Measurements from ENCODE around the gene KRT2.

KRT2 gene

DNA sequence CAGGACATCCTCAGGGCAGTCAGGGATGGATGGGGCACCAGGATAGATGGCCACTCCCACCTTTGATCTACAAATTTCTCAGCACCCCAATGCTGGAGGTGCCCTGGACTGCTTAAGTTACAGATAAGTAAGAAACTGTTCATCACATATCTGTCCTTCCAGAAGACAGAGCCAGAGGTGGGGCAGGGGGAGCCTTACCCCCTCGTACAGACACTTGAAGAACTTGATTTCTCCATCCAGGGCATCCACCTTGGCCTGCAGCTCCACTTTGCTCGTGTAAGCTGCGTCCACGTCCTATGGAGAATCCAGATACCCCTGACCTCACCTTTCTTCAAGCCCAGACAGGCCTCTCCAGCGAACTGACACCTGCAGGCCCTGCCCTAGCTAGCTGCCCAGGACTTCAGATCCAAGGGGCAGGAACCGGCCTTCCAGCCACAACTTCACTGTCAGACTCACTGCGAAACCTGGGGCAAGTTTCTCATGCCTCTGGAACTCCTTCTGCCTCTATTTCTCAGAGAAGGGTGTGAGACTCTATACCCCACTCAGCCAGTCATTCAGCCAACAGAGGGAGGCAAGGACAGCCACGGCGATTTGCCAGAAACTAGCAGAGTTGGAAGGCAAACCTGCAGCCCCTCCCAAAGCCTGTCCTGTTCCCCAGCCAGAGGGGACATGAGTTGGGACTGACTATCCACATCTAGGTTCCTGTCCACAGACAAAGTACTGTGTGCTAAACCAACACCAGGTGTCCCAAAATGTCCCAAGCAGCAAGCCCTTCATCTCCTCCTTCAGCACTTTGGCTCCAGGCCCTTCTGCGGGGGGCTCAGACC, 37.4 kb downstream of the KRT2 start:
- FAIRE-seq = no peak

DNA sequence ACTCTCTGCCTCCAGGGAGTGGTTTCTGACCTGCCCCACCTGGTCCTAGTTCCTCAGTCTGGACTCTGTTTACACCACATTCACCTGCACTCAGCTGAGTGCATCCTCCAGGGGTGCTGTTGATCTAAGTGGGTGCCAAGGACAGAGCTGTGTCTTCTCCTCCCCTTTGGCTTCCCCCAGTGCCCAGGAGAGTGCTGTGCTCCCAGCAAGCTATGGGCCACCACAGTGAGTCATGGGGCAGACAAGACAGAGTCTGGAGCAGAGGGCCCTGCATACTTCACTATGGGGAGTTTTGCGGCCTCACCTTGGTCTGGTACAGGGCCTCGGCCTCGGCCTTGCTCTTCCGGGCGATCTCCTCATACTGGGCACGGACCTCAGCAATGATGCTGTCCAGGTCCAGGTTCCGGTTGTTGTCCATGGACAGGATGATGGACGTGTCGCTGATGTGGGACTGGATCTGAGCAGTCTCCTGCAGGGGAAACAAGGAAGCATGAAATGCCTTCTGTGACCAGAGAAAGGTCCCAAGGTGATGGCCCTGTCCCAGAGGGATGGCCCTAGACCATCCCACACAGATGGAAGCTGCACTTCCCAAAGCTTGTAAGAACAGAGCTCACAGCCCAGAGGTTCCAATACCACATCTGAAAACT, 38.5 kb downstream of the KRT2 start:
- FAIRE-seq = no peak

DNA sequence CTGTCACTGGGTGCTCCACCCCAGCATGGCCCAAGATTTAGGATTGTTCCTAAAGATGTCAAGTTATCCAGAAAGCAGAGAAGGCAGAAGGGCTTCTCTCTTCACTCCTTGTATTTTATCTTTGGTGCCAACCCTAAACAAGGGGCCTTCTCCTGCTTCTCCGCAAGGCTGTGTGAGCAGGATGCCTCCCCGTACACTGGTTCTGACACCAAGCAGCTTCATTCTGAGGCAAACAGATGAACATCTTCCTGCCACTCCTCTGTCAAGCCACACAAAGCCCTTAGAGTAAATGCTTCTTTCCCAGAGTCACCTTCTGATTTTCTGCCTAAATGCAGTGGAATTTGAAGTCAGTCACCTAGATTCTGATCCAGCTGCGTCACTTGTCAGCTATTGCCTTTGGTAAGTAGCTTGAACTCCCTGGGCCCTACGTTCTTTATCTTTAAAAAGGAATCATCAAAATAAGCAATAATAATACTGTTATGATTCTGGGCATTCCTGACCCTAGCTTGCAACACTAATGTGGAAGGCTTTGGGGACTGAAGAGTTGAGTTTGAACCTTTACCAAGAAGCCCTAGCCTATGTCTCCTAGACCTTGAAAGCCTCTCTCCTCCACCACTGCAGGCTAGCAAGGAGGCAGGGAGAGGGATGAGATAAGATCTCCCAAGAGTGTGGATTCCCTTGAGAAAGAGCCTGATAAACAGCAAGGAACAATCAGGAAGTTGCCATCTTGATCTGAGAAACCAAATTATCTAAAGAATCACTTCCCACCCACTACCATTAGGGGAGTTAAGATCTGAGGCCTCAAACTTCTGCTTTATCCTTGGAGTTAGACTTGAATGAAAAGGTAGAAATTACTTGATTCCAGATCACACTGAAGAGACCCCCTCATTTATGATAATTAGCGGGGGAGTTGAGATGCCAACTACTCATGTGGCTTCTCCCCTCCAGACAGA, 39.3 kb downstream of the KRT2 start:
- no peak for FAIRE-seq

DNA sequence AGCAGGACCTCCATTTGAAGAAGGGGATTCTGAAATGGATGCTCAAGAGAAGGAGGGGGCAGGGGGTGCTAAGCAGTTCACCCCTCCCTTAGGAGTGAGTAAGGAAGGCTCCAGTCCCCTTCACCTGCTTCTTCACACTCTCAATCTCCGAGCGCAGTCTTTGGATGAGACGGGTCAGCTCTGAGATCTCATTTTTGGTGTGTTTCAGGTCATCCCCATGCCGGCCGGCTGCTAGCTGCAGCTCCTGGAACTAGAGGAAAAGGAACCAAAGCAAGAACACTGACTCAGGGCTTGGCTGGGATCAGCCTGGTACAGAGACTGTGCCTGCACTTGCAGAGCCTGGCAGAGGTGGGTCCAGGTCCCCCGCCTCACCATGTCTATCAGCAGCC, 40.9 kb downstream of the KRT2 start:
- FAIRE-seq = no peak

DNA sequence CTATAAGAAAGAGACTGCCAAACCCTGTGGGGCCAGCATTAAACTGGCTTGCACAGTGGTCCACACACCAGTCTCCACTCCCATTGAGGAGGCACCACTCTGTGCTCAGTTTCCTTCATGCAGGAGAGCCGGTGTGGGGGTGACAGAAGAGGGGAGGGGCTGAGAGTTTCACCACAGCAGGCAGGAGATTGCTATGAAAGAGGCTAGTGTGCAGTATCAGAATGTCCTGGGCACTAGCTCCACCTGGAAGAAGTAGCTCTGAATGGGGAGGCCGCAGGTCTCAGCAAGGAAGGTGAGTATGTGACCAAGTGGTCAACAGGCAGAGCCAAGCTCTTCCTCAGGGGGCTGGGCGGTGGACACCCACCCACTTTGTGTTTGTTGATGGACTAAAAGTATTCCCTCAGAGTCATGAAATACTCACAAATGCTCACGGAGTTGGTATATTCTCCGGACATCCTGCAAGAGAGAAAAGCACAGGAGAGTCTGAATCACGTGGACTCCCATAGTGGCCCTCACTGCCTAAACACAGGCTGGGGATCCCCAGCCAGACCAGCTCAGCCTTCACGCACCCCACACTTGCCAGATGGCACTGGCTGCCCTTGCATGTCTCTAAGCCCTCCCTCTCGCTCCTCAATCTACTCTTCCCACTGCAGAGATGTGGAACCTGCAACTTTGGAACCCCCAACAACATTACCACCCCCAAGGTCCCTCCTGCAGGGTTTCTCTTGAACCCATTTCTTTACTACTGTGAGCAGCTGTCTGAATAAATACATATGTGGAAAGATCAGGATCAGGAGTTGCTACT, 43.0 kb downstream of the KRT2 start:
- no peak for FAIRE-seq

DNA sequence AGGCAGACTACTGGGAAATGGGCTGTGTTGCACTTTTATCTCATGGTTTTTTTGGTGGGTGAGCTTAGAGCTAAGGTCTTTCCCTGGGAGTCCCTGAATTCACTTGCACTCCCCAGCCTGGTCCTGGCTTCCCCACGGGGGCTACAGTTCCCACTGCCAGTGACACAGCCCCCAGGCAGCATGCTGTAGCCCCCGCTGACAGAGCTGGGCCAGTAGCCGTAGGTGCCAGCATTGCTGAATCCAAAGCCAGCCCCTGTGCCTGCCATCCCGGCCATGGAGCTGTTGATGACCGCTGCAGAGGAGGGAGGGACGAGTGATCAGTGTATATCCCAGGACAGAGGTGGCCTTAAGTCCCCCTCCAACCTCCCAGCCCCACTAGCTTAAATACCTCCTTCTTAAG, 43.9 kb downstream of the KRT2 start:
- no peak for FAIRE-seq

DNA sequence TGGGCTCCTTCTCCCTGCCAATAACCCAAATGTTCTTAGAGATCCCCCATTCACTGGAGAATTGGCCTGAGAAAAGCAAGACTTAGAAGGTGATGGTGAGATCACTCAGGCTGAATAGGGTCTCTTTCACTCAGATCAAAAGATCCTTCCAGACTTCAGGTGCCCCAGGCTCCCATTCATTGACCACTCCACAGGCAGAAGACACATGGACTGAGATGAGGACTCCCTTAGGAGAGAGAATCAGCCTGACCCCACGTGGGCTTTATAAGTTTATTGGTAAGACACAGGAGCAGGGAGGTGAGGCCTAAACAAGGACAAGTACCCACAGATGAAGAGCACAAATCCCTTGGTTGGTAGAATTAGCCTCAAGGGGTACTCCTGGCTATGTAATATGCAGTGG, 44.7 kb downstream of the KRT2 start:
- no peak for FAIRE-seq

DNA sequence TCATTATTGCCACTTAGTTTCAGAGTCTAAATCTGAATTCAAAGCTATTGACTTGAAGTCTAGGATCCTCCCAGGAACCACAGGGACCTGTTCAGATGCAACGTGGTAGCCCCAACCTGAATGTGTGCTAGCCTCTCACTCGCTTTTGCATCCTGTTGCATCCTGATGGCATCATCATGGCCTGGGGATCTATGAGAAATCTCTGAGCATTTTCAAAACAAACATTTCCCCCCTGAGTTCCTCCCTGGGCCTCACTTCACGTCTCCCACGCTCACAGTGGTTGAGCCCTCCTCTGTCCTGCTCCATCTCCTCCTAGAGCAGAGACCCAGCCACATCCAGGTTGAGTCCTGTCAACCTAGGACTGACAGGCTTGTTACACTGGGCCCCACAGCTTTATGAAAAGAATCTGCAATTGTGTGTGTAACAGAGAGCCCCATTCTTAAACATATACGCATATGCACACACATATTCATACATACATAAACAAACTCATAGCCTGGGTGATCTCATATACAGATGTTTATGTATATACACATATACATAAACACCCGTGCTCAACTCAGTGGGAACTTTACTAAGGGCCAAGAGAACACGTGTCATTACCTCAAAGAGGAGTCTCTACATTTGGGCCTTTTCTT, 45.3 kb downstream of the KRT2 start:
- no peak for FAIRE-seq

DNA sequence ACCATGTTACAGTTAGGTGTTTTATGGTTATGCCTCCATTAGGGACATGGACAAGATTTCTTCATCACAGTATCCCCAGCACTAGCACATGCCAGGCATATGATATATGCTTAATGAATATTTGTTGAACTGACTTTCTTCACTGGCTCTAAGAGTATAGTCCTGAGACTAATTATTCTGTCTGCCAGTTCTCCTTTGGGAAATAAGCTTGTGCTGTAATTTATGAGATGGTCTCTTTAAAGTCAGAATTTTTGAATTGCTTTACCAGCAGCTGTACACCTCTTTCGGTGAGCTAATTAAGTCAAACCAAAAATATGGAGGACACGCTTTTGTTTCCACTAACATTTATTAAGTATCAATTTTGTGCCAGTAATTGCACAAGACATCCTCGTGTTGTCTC, 45.9 kb downstream of the KRT2 start:
- no peak for FAIRE-seq

DNA sequence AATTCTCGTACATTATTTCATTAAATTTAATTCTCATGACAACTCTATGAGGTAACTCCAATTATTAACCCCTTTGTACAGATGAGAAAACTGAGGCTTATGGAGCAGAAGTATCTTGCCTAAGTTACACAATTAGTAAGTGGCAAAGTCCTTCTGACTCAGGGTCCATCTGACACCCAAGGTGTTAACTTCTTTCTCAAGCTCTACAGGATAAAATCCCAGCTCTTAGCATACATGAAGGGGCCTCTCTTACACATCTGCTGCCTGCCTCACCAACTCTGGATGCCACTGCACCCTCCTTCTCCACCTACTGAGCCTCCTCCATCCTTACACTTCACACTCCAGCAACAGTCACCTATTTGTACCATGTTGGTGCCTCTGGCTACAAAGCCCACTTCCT, 46.5 kb downstream of the KRT2 start:
- FAIRE-seq = no peak

DNA sequence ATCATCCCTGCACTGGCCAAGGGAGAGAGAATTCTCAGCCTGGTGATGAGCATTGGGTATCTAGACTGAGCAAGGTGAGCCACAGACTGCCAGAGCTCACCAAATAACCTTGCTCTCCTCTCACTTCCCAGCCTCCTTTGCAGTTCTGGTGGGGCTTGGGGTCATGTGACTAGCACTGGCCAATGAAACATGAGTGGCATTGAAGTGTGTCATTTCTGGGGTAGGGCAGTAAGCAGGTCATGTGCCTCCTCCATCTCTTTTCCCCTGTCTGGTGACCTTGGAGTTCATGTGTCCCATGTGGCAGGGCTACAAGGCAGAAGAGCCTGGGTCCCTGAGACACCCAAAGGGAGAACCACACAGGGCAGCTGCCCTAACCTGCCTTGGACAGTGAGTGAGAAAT, 47.2 kb downstream of the KRT2 start:
- FAIRE-seq = no peak

DNA sequence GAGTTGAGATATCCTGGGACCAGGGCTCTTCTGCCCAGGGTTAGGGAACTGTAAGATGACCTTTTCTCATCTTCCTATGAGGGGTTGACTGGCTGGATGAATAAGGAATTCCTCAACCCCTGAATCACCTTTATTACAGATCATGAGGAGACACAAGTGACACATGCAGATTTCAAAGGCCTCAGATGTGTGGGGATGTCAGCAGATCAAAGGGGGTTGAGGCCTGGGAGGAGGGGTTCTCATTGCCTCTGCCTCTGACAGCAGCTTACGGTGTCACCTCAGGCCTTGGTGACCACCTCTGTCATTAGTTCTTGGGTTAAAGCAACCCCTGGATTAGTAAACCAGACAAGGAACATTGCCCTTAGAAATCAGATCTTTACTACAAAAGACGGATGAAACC, 48.7 kb downstream of the KRT2 start:
- FAIRE-seq = no peak

DNA sequence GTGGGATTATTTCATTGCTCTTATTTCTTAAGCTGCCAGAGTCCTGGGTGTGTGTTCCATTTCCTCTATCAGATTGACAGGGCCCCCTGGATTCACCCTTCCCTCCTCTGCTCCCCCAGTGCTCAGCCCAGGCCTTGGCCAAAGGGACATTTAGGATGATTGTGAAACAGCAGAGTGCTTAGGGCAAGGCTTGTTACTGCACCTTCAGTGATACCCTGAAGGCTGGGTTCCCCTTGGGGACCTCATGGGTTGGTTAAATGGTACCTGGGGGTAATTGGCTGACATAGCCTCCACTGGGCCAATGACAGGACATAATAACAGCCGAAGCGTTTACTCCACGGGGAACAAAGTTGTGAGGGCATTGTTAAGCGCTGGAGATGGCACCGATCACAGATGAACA, 49.5 kb downstream of the KRT2 start:
- FAIRE-seq = no peak

DNA sequence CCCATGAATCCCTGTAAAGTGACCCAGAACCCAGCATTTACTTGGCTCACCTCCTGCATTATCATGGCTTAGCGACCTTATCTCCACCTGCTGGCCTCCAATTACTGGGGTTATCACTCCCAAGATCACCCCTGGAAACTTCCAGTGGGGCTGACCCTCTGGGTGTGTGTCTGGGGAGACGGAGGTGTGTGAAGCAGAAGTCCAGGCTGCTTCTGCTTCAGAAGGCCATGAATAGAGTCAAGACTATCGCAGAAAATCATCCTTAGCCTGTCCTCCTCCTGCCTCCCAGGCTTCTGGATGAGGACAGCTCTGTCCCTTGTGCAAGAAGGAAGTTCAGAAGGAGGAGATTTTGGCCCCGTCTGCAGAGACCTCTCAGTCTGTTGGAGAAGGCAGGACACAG, 50.3 kb downstream of the KRT2 start:
- no peak for FAIRE-seq

DNA sequence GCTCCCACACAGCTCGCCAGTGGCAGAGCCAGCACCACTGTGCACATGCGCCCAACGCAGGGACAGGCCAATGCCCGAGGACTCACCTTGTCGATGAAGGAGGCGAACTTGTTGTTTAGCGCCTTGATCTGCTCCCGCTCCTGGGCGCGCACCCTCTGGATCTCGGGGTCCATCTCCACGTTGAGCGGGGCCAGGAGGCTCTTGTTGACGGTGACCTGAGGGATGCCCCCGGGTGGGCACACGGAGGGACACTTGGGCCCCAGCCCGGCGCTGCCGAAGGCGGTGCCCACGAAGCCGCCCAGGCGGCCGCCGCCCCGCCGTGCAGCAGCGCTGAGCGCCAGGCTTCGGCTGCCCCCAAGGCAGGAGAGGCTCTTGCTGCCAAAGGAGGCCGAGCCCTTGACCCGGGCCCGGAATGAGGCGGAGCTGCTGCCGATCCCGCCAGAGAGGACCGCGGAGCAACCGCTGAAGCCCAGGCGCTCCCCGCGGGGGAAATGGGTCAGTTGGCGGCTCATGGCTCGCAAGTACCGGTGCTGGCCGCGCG, 51.0 kb downstream of the KRT2 start, which contains the start of gene KRT72:
Gene KRT72 (minus strand): TSS at position 523 of the 541 bp plus-strand sequence. CDS start 11 bp downstream, at position 512.
- no peak for FAIRE-seq

DNA sequence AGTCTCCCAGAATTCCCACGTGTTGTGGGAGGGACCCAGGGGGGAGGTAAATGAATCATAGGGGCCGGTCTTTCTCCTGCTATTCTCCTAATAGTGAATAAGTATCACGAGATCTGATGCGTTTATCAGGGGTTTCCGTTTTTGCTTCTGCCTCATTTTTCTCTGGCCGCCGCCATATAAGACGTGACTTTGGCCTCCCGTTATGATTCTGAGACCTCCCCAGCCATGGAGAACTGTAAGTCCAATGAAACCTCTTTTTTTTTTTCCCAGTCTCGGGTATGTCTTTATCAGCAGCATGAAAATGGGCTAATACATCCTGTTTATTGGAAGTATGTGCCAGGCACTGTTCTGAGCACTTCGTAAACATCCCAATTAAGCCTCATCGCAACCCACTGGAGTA, 51.5 kb downstream of the KRT2 start:
- no peak for FAIRE-seq

DNA sequence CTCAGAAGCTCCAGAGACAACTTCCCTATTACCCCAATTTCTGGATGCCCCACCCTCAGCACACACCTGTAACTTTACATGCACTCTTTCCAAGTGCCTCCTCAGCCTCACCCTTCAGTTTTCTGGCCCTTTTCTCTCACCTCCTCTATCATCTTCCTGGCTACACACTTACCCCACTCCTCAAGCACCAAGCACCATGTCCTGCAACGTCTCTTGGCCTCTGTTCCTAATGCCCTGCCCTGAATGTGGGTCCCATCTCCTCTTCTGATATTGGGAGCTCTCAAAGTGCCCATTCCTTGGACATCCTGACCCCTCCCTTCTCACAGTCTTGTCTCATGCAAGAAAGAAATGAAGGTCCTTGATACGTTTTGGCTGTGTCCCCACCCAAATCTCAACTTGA, 51.9 kb downstream of the KRT2 start:
- no peak for FAIRE-seq

DNA sequence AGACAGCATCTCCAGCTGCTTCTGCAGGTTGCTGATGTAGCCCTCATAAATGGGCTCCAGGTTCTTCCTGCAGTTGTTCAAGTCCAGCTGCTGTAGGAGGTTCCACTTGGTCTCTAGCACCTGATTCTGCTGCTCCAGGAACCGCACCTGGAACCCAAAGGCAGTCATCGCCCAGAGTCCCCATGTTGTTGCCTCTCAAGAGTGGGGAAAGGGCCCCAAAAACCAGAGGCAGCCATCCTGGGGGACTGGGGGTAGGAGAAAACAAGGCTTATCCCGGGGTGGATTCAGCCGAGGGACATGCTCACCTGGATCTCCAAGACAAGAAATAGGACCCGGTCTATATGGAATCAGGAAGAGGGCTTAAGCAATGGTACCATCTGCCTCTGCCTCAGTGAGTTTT, 53.0 kb downstream of the KRT2 start:
- no peak for FAIRE-seq
